ENCODE data around the gene VSX1. TPM values are rescaled to one million over a fixed set of nuclear protein-coding genes. Genes with fewer than 3 reads are reported as not detected.

Gene VSX1
- total RNA-seq: not detected
- long read RNA-seq: 0 reads

GRCh38 chr20:25081730-25082497, at the start of gene VSX1:
Gene VSX1, minus strand, starts transcription at chr20:25082141. Its CDS starts 45 bp downstream, at chr20:25082096.
- TF ChIP-seq CTCF (IDR thresholded peaks at IDR 0.05): no peak
- Histone ChIP-seq H3K4me1 (peaks cover 31% of the 10 kb centered on the region), H3K4me3 (no peak within 1 kb of the TSS), H3K36me3 (no peaks in the 10 kb centered on the region), H3K9me3 (no peaks in the 10 kb centered on the region), H3K27ac (no peak within 1 kb of the TSS), H3K27me3 (ENCODE audit: low read depth) (peaks cover 99% of the 10 kb centered on the region)
- no peak for ATAC-seq
- no peak for DNase-seq
- intact Hi-C loops (cut with DNase I): no loop called here

GRCh38 chr20:25129908-25130307, 48.0 kb upstream of the VSX1 start:
- Histone ChIP-seq H3K4me3 (no peak overlapping the region), H3K27ac (no peak overlapping the region), H3K9me3 (no peaks in the 10 kb centered on the region), H3K36me3 (no peaks in the 10 kb centered on the region), H3K27me3 (ENCODE audit: low read depth) (no peaks in the 10 kb centered on the region), H3K4me1 (no peaks in the 10 kb centered on the region)
- TF ChIP-seq CTCF (IDR thresholded peaks at IDR 0.05): no peak
- DNase-seq (no peak), ATAC-seq (no peak)
- intact Hi-C loops (cut with DNase I): loop anchor here (10.0 kb wide), 1 partner anchor 55 kb away; no protein-coding TSS in a partner anchor

GRCh38 chr20:25129428-25129827, 47.5 kb upstream of the VSX1 start:
- TF ChIP-seq CTCF (IDR thresholded peaks at IDR 0.05): no peak
- ATAC-seq (no peak), DNase-seq (no peak)
- Histone ChIP-seq H3K36me3 (no peaks in the 10 kb centered on the region), H3K4me1 (no peaks in the 10 kb centered on the region), H3K9me3 (no peaks in the 10 kb centered on the region), H3K27ac (no peak overlapping the region), H3K27me3 (ENCODE audit: low read depth) (no peaks in the 10 kb centered on the region), H3K4me3 (no peak overlapping the region)
- intact Hi-C loops (cut with DNase I): no loop called here

- intact Hi-C loops (cut with DNase I): no loop called here
Measured at GRCh38 chr20:25128649-25129048, 46.7 kb upstream of the VSX1 start.

GRCh38 chr20:25127761-25128537, 46.0 kb upstream of the VSX1 start:
- intact Hi-C loops (cut with DNase I): no loop called here
- no peak for ATAC-seq

More at GRCh38 chr20:25128649-25129048, 46.7 kb upstream of the VSX1 start:
- H3K4me1 ChIP-seq: no peaks in the 10 kb centered on the region
- H3K36me3 ChIP-seq: no peaks in the 10 kb centered on the region
- no peak overlapping the region for H3K27ac ChIP-seq
- no peak for TF ChIP-seq CTCF (IDR thresholded peaks at IDR 0.05)
- H3K9me3 ChIP-seq: no peaks in the 10 kb centered on the region
- no peaks in the 10 kb centered on the region for H3K27me3 ChIP-seq (ENCODE audit: low read depth)
- no peak overlapping the region for H3K4me3 ChIP-seq
- ATAC-seq (no peak), DNase-seq (no peak)

More at GRCh38 chr20:25127761-25128537, 46.0 kb upstream of the VSX1 start:
- TF ChIP-seq CTCF (IDR thresholded peaks at IDR 0.05): no peak
- no peaks in the 10 kb centered on the region for H3K27me3 ChIP-seq (ENCODE audit: low read depth)
- DNase-seq: no peak
- no peaks in the 10 kb centered on the region for H3K9me3 ChIP-seq
- H3K4me1 ChIP-seq: no peaks in the 10 kb centered on the region
- no peaks in the 10 kb centered on the region for H3K36me3 ChIP-seq
- no peak overlapping the region for H3K4me3 ChIP-seq
- H3K27ac ChIP-seq: no peak overlapping the region

Data from lower lobe of right lung (tissue), 2 donors.